Measurements from ENCODE around the gene PPP4R3A.

The PPP4R3A gene

DNA sequence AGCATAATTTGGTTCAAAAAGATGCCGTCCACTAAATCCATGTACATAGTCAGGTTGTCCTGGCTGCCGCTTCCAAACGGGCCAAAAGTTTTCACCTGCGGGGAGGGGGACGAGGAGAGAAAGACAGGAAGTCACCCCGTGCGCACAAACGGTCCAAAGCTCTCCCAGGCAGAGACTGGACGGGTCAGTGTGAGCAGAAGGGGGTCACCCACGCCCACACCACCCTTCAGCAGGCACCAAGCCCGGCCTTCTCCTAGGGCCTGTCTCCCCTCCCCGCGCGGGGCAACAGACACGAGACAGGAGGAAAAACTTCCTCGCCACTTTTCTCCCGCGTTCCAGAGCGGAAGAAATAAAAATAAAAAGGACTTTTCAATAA, 93.4 kb downstream of the PPP4R3A start:
- no peak overlapping the region for H3K14ac ChIP-seq (ENCODE audit: low read length)
- peaks cover 26 to 39% of the 10 kb centered on the region in 2 experiments for H3K4me1 ChIP-seq (ENCODE audit: control insufficient read depth in 1 of 2, insufficient read depth in 2 of 2, low read length in 2 of 2)
- H2AFZ ChIP-seq (ENCODE audit: insufficient read depth, low read length, poor library complexity), result no peak overlapping the region
- H3K18ac ChIP-seq (ENCODE audit: low read length), result no peak overlapping the region
- peak overlapping the region; percentile 55 for H3K9ac ChIP-seq (ENCODE audit: low read length)
- H2BK5ac ChIP-seq (ENCODE audit: low read depth, low read length, poor library complexity), result no peak overlapping the region
- H3K9me3 ChIP-seq (ENCODE audit: insufficient read depth, low read depth, low read length), result no peaks in the 10 kb centered on the region
- no CpG with 5 or more reads among the region's 19 CpGs for WGBS (ENCODE audit: extremely low coverage, insufficient coverage, insufficient read length)
- H3K4me3 ChIP-seq (ENCODE audit: low read depth, low read length), result peak overlapping the region; percentile 54
- peaks cover 3% of the 10 kb centered on the region for H3K79me1 ChIP-seq (ENCODE audit: low read length)
- H2AK5ac ChIP-seq (ENCODE audit: low read length), result no peak overlapping the region
- H3K27me3 ChIP-seq (ENCODE audit: insufficient read depth, low read length), result no peaks in the 10 kb centered on the region
- H3K36me3 ChIP-seq (ENCODE audit: control insufficient read depth in 1 of 2, insufficient read depth in 2 of 2, low read length in 2 of 2), result no peaks in the 10 kb centered on the region
- H4K12ac ChIP-seq (ENCODE audit: low read depth, low read length), result no peak overlapping the region
- H3K4ac ChIP-seq (ENCODE audit: low read depth, low read length), result no peak overlapping the region
- peak overlapping the region; percentile 99 for H3K4me2 ChIP-seq (ENCODE audit: low read length)
- H4K91ac ChIP-seq (ENCODE audit: low read depth, low read length), result no peak overlapping the region
- H3K23ac ChIP-seq (ENCODE audit: low read length), result no peak overlapping the region
- no peak for DNase-seq
- H2BK120ac ChIP-seq (ENCODE audit: insufficient read depth, low read length, poor library complexity), result no peak overlapping the region
- H4K8ac ChIP-seq (ENCODE audit: low read depth, low read length), result no peak overlapping the region
- H3K27ac ChIP-seq (ENCODE audit: low read depth, low read length), result no peak overlapping the region
- no peaks in the 10 kb centered on the region for H3K79me2 ChIP-seq (ENCODE audit: control insufficient read depth, insufficient read depth, low read length, poor library complexity)
- no peak overlapping the region for H2BK12ac ChIP-seq (ENCODE audit: low read length)

DNA sequence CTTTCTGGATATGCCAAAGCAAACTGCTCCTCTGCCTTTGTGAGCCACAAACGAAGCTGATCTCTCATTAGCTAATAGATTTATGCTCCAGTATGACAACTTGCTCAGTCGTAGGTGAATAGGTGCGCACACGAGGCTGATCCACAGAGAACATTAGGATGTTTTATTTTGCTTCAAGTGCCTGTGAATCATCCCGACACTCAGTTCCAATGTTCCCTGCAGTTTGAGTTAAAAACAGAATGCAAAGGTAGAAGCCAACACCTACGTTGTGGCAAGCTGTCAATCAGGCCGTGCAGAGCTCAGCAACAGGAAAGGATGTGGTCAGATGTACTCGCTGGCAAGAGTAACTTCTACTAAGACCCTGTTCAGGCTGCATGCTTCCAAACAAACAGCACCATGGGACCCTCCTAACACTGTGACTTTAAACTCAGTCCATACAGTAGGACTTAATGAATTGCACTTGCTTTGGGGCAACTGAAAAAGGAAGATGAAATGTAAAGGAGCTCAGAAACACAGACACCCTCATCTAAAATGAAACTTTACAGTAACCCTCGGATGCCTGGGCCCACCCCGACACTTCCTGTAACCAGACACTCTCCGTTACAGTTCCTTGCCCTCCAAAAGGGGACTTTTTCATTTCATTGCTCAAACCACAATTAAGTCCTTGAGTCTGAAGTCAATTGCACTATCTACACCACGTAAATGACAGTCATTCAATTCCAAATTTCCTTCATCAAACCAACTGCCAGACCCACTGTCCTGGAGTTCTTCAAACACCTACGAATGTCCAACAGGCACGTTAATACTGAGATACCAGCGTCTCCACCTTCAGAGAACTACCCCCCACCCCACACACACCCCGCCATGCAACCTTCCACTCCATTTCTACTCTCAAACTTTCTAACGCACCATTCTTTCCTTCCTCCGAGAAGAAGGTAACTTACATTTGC, 94.0 kb downstream of the PPP4R3A start:
- no peaks in the 10 kb centered on the region for H3K79me2 ChIP-seq (ENCODE audit: control insufficient read depth, insufficient read depth, low read length, poor library complexity)
- H4K91ac ChIP-seq (ENCODE audit: low read depth, low read length), result no peak overlapping the region
- H3K4me3 ChIP-seq (ENCODE audit: low read depth, low read length), result no peak overlapping the region
- H3K18ac ChIP-seq (ENCODE audit: low read length), result no peak overlapping the region
- peaks cover 26 to 39% of the 10 kb centered on the region in 2 experiments for H3K4me1 ChIP-seq (ENCODE audit: control insufficient read depth in 1 of 2, insufficient read depth in 2 of 2, low read length in 2 of 2)
- no peak overlapping the region for H4K12ac ChIP-seq (ENCODE audit: low read depth, low read length)
- H3K14ac ChIP-seq (ENCODE audit: low read length), result no peak overlapping the region
- no peak overlapping the region for H3K9ac ChIP-seq (ENCODE audit: low read length)
- H4K8ac ChIP-seq (ENCODE audit: low read depth, low read length), result no peak overlapping the region
- H2AFZ ChIP-seq (ENCODE audit: insufficient read depth, low read length, poor library complexity), result no peak overlapping the region
- no peak overlapping the region for H2BK120ac ChIP-seq (ENCODE audit: insufficient read depth, low read length, poor library complexity)
- no peak for DNase-seq
- no peaks in the 10 kb centered on the region for H3K27me3 ChIP-seq (ENCODE audit: insufficient read depth, low read length)
- H3K9me3 ChIP-seq (ENCODE audit: insufficient read depth, low read depth, low read length), result no peaks in the 10 kb centered on the region
- H3K23ac ChIP-seq (ENCODE audit: low read length), result no peak overlapping the region
- H3K27ac ChIP-seq (ENCODE audit: low read depth, low read length), result no peak overlapping the region
- H3K36me3 ChIP-seq (ENCODE audit: control insufficient read depth in 1 of 2, insufficient read depth in 2 of 2, low read length in 2 of 2), result no peaks in the 10 kb centered on the region
- H3K4me2 ChIP-seq (ENCODE audit: low read length), result peak overlapping the region; percentile 99
- no peak overlapping the region for H2AK5ac ChIP-seq (ENCODE audit: low read length)
- no peak overlapping the region for H2BK12ac ChIP-seq (ENCODE audit: low read length)
- WGBS (ENCODE audit: extremely low coverage, insufficient coverage, insufficient read length), result 100% methylated on average over 2 of the region's 18 CpGs
- H3K4ac ChIP-seq (ENCODE audit: low read depth, low read length), result no peak overlapping the region
- H3K79me1 ChIP-seq (ENCODE audit: low read length), result peaks cover 3% of the 10 kb centered on the region
- no peak overlapping the region for H2BK5ac ChIP-seq (ENCODE audit: low read depth, low read length, poor library complexity)

GRCh38 chr14:91414475-91414833, 95.7 kb downstream of the PPP4R3A start:
- Histone ChIP-seq H4K8ac (ENCODE audit: low read depth, low read length) (no peak overlapping the region), H4K12ac (ENCODE audit: low read depth, low read length) (no peak overlapping the region), H2BK5ac (ENCODE audit: low read depth, low read length, poor library complexity) (no peak overlapping the region), H3K27ac (ENCODE audit: low read depth, low read length) (peak overlapping the region; percentile 32), H3K9me3 (ENCODE audit: insufficient read depth, low read depth, low read length) (no peaks in the 10 kb centered on the region), H3K4ac (ENCODE audit: low read depth, low read length) (no peak overlapping the region), H3K4me3 (ENCODE audit: low read depth, low read length) (no peak overlapping the region), H3K79me2 (ENCODE audit: control insufficient read depth, insufficient read depth, low read length, poor library complexity) (no peaks in the 10 kb centered on the region), H3K36me3 (ENCODE audit: control insufficient read depth in 1 of 2, insufficient read depth in 2 of 2, low read length in 2 of 2) (no peaks in the 10 kb centered on the region), H2BK120ac (ENCODE audit: insufficient read depth, low read length, poor library complexity) (no peak overlapping the region), H3K4me2 (ENCODE audit: low read length) (no peak overlapping the region), H3K27me3 (ENCODE audit: insufficient read depth, low read length) (no peaks in the 10 kb centered on the region), H3K9ac (ENCODE audit: low read length) (no peak overlapping the region), H3K4me1 (ENCODE audit: control insufficient read depth in 1 of 2, insufficient read depth in 2 of 2, low read length in 2 of 2) (peaks cover 26 to 36% of the 10 kb centered on the region in 2 experiments), H3K79me1 (ENCODE audit: low read length) (peaks cover 3% of the 10 kb centered on the region), H2AK5ac (ENCODE audit: low read length) (no peak overlapping the region), H4K91ac (ENCODE audit: low read depth, low read length) (no peak overlapping the region), H3K23ac (ENCODE audit: low read length) (no peak overlapping the region), H2BK12ac (ENCODE audit: low read length) (no peak overlapping the region), H3K14ac (ENCODE audit: low read length) (no peak overlapping the region), H3K18ac (ENCODE audit: low read length) (no peak overlapping the region), H2AFZ (ENCODE audit: insufficient read depth, low read length, poor library complexity) (no peak overlapping the region)
- DNase-seq, result no peak
- no CpG with 5 or more reads among the region's 3 CpGs for WGBS (ENCODE audit: extremely low coverage, insufficient coverage, insufficient read length)

DNA sequence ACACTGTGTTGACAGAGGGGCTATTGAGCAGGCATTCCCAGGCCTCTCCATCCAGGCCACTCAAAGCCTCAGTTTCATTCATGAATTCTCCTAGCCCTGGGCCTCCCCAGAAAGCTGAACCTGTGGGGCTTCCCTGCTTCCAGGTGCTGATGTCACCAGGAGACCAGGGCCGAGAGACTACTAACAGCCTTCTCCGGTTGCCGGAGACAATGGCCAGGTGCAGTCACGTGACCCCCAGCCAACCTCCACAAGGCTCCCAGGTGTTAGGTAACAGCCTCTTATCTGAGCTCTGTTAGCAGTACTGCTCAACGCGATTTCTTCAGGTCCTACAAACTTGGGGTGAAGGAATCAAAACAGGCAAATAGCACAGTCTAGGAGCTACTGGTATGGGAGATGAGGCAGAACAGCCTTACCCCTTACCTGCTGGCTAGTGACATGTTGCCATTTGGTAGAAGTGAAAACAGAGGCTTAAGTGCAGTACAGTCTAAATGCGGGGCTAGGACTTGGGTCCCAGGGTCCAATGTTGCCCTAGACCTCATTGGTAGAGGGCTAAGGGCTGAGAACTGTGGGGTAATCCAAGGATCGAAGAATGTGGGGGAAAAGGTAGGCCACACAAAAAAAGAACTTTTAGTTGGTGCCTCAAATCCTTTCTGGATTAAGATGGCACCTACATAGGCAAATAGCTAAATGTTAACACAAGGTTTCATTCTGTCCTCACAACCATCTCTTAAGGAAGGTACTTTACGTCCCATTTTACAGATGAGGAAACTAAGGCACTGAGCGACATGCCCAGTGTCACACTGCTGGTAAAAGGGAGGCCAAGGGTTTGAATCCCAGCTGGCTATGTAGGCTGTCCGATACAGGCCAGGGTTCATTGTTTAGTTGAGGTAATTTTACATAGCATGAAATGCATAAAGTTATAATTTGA, 96.3 kb downstream of the PPP4R3A start:
- Histone ChIP-seq H3K79me1 (ENCODE audit: low read length) (peaks cover 3% of the 10 kb centered on the region), H3K4ac (ENCODE audit: low read depth, low read length) (no peak overlapping the region), H3K9ac (ENCODE audit: low read length) (no peak overlapping the region), H3K18ac (ENCODE audit: low read length) (no peak overlapping the region), H3K79me2 (ENCODE audit: control insufficient read depth, insufficient read depth, low read length, poor library complexity) (no peaks in the 10 kb centered on the region), H3K27ac (ENCODE audit: low read depth, low read length) (peak overlapping the region; percentile 32), H3K4me1 (ENCODE audit: control insufficient read depth in 1 of 2, insufficient read depth in 2 of 2, low read length in 2 of 2) (peaks cover 26 to 36% of the 10 kb centered on the region in 2 experiments), H4K8ac (ENCODE audit: low read depth, low read length) (no peak overlapping the region), H3K36me3 (ENCODE audit: control insufficient read depth in 1 of 2, insufficient read depth in 2 of 2, low read length in 2 of 2) (no peaks in the 10 kb centered on the region), H2BK12ac (ENCODE audit: low read length) (no peak overlapping the region), H2AK5ac (ENCODE audit: low read length) (no peak overlapping the region), H4K91ac (ENCODE audit: low read depth, low read length) (no peak overlapping the region), H3K23ac (ENCODE audit: low read length) (no peak overlapping the region), H3K14ac (ENCODE audit: low read length) (no peak overlapping the region), H3K4me2 (ENCODE audit: low read length) (no peak overlapping the region), H4K12ac (ENCODE audit: low read depth, low read length) (no peak overlapping the region), H2BK5ac (ENCODE audit: low read depth, low read length, poor library complexity) (no peak overlapping the region), H2BK120ac (ENCODE audit: insufficient read depth, low read length, poor library complexity) (no peak overlapping the region), H2AFZ (ENCODE audit: insufficient read depth, low read length, poor library complexity) (no peak overlapping the region), H3K4me3 (ENCODE audit: low read depth, low read length) (no peak overlapping the region), H3K9me3 (ENCODE audit: insufficient read depth, low read depth, low read length) (no peaks in the 10 kb centered on the region), H3K27me3 (ENCODE audit: insufficient read depth, low read length) (no peaks in the 10 kb centered on the region)
- peak in 1 of 2 donors; percentile 18 for DNase-seq
- WGBS (ENCODE audit: extremely low coverage, insufficient coverage, insufficient read length), result no CpG with 5 or more reads among the region's 11 CpGs
